ENCODE measurements around the gene PCYOX1L.

The PCYOX1L gene, protein sequence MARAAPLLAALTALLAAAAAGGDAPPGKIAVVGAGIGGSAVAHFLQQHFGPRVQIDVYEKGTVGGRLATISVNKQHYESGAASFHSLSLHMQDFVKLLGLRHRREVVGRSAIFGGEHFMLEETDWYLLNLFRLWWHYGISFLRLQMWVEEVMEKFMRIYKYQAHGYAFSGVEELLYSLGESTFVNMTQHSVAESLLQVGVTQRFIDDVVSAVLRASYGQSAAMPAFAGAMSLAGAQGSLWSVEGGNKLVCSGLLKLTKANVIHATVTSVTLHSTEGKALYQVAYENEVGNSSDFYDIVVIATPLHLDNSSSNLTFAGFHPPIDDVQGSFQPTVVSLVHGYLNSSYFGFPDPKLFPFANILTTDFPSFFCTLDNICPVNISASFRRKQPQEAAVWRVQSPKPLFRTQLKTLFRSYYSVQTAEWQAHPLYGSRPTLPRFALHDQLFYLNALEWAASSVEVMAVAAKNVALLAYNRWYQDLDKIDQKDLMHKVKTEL

GRCh38 chr5:149357370-149358293 is at the start of gene PCYOX1L:
PCYOX1L (plus strand) TSS chr5:149358046; CDS start chr5:149358069, 23 bp downstream.
- no peak for TF ChIP-seq JUND (IDR thresholded peaks at IDR 0.05; ENCODE audit: low read depth)
- peak; percentile 97 to 99 for DNase-seq (ENCODE audit: low read depth in 1 of 2, low spot score in 1 of 2)
- in situ Hi-C loops (cut with HindIII; ENCODE audit: low pct_unique_long_range_greater_than_20kb, low sequenced_read_pairs), result no loop called here

DNA sequence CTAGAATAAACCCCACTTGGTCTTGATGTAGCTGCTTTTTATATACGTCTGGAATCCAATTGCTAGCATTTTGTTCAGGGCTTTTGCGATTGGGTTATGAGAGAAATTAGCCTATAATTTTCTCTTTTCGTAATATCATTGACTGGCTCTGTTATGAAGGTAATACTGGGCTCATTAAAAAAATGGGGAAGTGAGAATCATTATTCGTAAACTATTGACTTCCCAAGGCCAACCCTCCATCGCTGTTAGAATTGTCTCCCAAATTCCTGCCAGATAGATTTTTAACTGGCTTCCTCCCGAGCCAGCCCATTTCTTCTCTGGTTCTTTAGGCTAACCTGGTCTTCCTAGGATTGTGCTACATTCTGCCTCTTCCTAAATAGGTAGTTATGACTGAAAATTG is 48.5 kb upstream of the PCYOX1L start:
- DNase-seq (ENCODE audit: low read depth in 1 of 2, low spot score in 1 of 2), result no peak
- no peak for TF ChIP-seq JUND (IDR thresholded peaks at IDR 0.05; ENCODE audit: low read depth)
- in situ Hi-C loops (cut with HindIII; ENCODE audit: low pct_unique_long_range_greater_than_20kb, low sequenced_read_pairs), result no loop called here

DNA sequence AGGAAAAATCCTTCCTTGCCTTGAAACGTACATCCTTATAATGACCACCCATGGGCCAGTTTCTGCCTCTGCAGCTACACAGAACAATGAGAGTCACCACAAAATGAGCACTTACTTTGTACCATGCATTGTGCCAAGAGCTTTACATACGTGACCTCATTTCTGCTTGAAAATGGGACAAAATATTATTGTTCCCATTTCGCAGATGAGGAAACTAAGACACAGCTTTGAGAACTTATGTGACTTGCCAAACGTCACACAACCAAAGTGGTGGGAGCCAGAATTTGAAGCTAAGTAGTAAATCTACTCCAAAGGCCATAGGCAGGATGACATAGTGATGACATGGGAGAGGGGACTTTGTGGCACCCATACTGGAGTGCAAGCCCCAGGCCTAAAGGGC is 47.4 kb upstream of the PCYOX1L start:
- in situ Hi-C loops (cut with HindIII; ENCODE audit: low pct_unique_long_range_greater_than_20kb, low sequenced_read_pairs), result no loop called here
- no peak for TF ChIP-seq JUND (IDR thresholded peaks at IDR 0.05; ENCODE audit: low read depth)
- DNase-seq (ENCODE audit: low read depth in 1 of 2, low spot score in 1 of 2), result no peak

DNA sequence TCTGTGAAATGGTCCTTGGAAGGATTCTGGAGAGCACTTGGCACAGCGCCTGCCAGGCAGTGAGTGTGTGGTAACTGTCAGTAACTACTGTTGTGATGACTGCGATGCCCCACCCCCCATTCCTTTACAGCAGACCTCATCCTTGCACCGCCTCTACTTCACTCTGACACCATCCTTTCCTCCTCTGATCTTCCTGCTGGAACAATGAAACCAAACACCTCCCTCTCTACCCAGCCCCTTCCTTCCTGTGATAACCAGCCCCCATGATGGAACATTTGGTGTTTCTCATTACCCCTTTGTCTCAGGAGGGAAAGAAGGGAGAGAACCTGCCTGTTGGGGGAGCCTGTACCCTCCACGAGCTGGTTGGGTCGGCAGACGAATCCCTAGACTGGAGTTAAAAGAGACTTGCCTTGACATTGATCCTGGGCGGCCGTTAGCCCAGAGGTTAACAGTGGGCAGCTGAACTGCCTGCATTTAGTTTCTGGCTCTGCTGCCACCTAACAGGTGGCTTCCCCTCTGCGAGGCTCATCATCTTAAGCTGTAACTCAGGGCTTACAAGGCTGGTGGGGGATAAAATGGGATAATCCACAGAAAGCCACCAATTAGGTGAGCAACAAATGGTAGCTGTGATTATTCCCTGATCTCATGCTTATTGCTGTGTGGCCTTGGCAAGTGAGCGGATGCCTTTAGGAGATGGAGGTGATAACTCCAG is 46.7 kb upstream of the PCYOX1L start:
- in situ Hi-C loops (cut with HindIII; ENCODE audit: low pct_unique_long_range_greater_than_20kb, low sequenced_read_pairs), result no loop called here

DNA sequence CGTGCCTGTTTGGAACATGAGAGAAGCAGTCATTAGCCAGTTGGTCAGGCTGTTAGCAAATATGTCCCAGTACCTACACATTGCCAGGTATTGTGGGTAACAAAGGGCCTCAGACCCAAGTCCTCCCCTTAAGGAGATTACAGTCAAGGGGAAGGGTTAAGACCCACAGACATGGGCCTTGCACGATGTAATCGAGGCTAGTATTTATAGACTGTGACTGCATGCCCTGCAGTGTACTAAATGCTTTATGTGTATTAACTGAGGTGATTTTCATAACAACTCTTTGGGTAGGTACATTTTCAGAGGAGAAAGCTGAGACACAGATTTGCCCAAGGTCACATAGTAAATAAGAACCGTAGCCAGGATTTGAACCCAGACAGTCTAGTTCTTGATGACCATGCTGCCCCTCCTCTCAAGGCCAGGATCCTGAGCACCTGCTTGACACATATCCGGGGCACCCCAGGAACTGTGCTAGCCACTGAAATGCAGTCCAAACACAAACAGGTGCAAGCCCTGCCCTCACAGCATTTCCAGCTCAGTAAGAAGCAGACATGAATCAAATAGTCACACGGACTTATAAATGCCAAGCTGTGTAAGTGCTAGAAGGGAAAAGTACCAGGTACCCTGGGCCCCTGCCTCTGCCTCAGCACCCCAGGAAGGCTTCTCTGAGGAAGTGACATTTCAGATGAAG is 44.5 kb upstream of the PCYOX1L start:
- in situ Hi-C loops (cut with HindIII; ENCODE audit: low pct_unique_long_range_greater_than_20kb, low sequenced_read_pairs), result no loop called here
- no peak for TF ChIP-seq JUND (IDR thresholded peaks at IDR 0.05; ENCODE audit: low read depth)
- DNase-seq (ENCODE audit: low read depth in 1 of 2, low spot score in 1 of 2), result no peak

More for the DNA sequence above, 46.7 kb upstream of the PCYOX1L start:
- peak in 1 of 2 experiments; percentile 17 for DNase-seq (ENCODE audit: low read depth in 1 of 2, low spot score in 1 of 2)
- no peak for TF ChIP-seq JUND (IDR thresholded peaks at IDR 0.05; ENCODE audit: low read depth)

DNA sequence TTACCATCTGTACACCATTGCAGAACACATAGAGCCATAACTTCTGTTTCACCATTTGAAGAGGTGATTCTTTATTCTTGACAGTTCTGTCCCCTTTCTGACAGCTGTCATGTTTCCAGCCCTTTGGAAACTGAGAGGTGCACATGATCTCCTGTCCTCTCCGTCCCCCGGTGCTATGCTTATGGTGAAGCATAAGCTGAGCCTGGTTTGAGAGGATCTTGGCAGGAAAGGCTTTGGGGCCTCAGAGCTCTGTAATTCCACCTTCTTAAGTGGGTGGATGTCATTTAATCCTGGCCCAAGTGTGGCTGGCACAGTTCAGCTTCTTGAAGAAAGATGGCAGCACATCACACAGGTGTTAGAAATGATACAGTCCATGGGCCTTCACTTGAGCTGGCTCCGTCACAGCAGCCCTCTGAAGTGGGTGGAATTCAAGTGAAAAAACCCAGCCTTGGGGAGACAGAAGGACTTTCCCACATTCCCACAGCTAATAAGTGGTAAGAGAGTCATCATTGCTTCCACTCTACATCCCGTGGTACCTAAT is 43.2 kb upstream of the PCYOX1L start:
- no peak for TF ChIP-seq JUND (IDR thresholded peaks at IDR 0.05; ENCODE audit: low read depth)
- peak in 1 of 2 experiments; percentile 21 for DNase-seq (ENCODE audit: low read depth in 1 of 2, low spot score in 1 of 2)
- in situ Hi-C loops (cut with HindIII; ENCODE audit: low pct_unique_long_range_greater_than_20kb, low sequenced_read_pairs), result no loop called here

- DNase-seq (ENCODE audit: low read depth in 1 of 2, low spot score in 1 of 2), result no peak
- in situ Hi-C loops (cut with HindIII; ENCODE audit: low pct_unique_long_range_greater_than_20kb, low sequenced_read_pairs), result no loop called here
- no peak for TF ChIP-seq JUND (IDR thresholded peaks at IDR 0.05; ENCODE audit: low read depth)
Observed at GRCh38 chr5:149315753-149316152, 42.1 kb upstream of the PCYOX1L start.

DNA sequence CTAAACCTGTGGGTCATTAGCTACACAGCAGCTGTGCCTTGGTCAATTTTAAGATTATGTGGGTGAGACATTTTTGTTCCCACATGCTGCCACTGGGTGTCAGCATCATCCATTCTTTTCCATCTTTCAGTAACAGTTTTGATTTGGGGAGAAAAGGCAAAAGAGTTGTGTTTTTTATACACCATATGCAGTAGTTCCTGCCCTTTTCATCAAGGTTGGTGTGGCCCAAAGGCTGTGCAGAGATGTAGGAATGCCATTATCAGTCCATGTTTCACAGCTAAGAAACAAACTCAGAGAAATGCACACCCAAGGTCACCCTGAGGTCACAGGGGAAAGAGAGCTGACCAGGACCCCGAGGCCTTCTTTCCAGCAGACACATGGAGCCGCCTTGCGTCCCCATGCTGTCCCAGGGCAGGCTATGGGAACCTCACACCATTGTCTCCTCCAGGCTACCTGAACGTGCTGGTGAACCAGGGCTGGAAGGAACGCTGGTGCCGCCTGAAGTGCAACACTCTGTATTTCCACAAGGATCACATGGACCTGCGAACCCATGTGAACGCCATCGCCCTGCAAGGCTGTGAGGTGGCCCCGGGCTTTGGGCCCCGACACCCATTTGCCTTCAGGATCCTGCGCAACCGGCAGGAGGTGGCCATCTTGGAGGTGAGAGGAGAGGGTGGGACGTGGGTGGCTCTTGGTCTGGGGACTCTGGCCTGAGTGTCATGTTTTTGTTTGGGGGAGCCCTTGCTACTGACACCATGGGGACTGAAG is 40.4 kb upstream of the PCYOX1L start:
- no peak for TF ChIP-seq JUND (IDR thresholded peaks at IDR 0.05; ENCODE audit: low read depth)
- in situ Hi-C loops (cut with HindIII; ENCODE audit: low pct_unique_long_range_greater_than_20kb, low sequenced_read_pairs), result no loop called here
- DNase-seq (ENCODE audit: low read depth in 1 of 2, low spot score in 1 of 2), result peak; percentile 61 to 73

GRCh38 chr5:149319174-149319573 is 38.7 kb upstream of the PCYOX1L start:
- TF ChIP-seq JUND (IDR thresholded peaks at IDR 0.05; ENCODE audit: low read depth), result no peak
- in situ Hi-C loops (cut with HindIII; ENCODE audit: low pct_unique_long_range_greater_than_20kb, low sequenced_read_pairs), result no loop called here
- no peak for DNase-seq (ENCODE audit: low read depth in 1 of 2, low spot score in 1 of 2)

- DNase-seq (ENCODE audit: low read depth in 1 of 2, low spot score in 1 of 2), result peak in 1 of 2 experiments; percentile 81
Observed at GRCh38 chr5:149320791-149321330, 37.0 kb upstream of the PCYOX1L start.

DNA sequence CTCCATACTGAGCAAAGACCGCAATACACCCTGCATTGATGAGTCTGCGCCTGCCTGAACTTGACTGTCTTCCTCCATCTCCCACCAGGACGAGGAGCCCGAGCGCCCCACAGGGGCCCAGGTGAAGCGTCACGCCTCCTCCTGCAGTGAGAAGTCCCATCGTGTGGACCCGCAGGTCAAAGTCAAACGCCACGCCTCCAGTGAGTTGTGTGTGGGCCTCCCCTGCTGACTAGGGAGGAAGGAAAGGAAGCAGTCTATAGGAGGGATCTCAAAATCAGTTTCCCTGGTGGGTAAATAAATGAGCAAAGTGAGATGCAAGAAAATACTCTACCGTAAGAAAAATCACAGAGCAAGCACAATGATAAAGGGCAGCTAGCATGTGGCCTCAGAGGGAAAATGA is 35.3 kb upstream of the PCYOX1L start:
- in situ Hi-C loops (cut with HindIII; ENCODE audit: low pct_unique_long_range_greater_than_20kb, low sequenced_read_pairs), result no loop called here

More at GRCh38 chr5:149320791-149321330, 37.0 kb upstream of the PCYOX1L start:
- in situ Hi-C loops (cut with HindIII; ENCODE audit: low pct_unique_long_range_greater_than_20kb, low sequenced_read_pairs), result no loop called here
- no peak for TF ChIP-seq JUND (IDR thresholded peaks at IDR 0.05; ENCODE audit: low read depth)

More for the DNA sequence above, 35.3 kb upstream of the PCYOX1L start:
- no peak for TF ChIP-seq JUND (IDR thresholded peaks at IDR 0.05; ENCODE audit: low read depth)
- DNase-seq (ENCODE audit: low read depth in 1 of 2, low spot score in 1 of 2), result no peak

All from T47D (cell line).